Muscle of arm (tissue), 14 donors: ENCODE measurements around the gene ABCB11. TPM values are rescaled to one million over a fixed set of nuclear protein-coding genes. Genes with fewer than 3 reads are reported as not detected.
"Not testable (repeated sequence)": the region's sequence is repeated elsewhere in the genome, so short reads cannot be mapped to it uniquely, and the experiment has no call there.

Source experiments
- DNase-seq: peaks from one replicate; pipeline ENCODE4 v3.0.0-alpha.2; 2013
- long read RNA-seq, 11 donors: transcript quantifications; one replicate each; lab custom pipeline, GENCODE V29; 2026
- polyA plus RNA-seq, 12 donors: library from polyadenylated mRNA; unstranded; fragments of 120-200 nt; gene quantifications; one replicate each; pipeline ENCODE4 v1.2.1, GENCODE V29; 2013; ENCODE audit not compliant: insufficient read length in 12 of 12

The ABCB11 gene
- under 1 TPM in 6 of 12 donors, not detected in 6; 0.04 to 0.44 (median 0.12) TPM for polyA plus RNA-seq
- long read RNA-seq, donor 1 = 0 reads
- long read RNA-seq, donor 2 = 0 reads
- long read RNA-seq, donor 3 = 0 reads
- long read RNA-seq, donor 4 = 0 reads
- long read RNA-seq, donor 5 = 0 reads
- long read RNA-seq, donor 6 = 0 reads
- long read RNA-seq, donor 7 = 0 reads
- long read RNA-seq, donor 8 = 0 reads
- long read RNA-seq, donor 9 = 0 reads
- long read RNA-seq, donor 10 = 0 reads
- long read RNA-seq, donor 11 = 0 reads

DNA sequence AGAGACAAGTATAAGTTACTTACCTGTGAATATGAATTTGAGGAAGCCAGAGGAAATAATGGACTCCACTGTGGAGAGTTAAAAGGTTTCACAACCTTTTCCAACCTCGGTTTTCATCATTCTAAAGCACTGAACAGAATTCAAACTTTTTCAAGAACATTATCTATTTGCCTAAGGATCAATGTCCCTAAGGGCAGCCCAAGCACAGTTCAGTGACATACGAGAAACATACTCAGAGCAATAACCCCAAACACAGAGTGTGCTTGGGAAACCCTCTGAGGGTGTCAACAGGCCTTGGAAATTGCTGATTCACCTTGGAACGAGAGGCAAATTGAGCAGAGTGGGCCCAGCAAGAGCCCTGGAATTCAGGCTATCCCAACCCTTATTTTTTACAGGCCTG, at the start of gene ABCB11:
ABCB11 (minus strand) TSS at position 123 of the 400 bp plus-strand sequence. CDS start 13,199 bp downstream, outside the sequence.
- DNase-seq = no peak

DNA sequence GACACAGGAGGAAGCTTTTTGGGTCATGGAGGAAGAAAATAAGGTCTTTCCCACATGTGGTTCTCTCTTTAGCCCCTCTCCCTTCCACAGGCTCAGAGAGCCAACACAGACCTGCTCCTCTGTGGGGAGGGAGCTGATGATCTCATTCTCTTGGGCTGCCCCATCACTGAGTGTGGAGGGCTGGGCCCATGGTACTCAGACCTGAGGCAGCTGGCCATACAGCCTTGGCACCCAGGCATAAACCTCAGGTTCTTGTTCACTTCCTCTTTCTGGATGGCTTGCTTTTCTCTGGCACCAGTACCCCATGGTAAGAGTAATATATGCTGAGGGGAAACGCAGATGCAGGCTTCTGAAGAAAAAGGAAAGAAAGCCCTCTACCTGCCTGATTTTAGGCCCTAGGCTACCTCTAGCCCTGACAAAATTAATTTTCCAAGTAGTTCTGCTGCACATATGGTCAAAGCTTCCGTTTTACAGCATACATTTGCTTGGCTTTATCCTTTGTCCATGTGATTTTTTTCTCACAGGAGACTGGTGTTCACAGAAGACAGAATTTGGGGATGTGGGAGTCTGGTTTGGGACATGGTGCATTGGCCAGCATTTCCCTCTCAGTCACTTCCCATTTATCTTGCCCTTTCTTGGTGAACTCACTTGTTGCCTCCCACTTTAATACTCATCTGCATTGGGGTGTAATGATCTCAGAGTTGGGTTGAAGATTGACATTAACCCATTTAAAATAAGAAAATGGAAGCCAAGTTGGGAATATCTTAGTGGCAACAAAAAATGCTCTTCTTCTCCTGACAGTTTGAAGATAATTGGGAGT, 49.3 kb upstream of the ABCB11 start:
- no peak for DNase-seq

DNA sequence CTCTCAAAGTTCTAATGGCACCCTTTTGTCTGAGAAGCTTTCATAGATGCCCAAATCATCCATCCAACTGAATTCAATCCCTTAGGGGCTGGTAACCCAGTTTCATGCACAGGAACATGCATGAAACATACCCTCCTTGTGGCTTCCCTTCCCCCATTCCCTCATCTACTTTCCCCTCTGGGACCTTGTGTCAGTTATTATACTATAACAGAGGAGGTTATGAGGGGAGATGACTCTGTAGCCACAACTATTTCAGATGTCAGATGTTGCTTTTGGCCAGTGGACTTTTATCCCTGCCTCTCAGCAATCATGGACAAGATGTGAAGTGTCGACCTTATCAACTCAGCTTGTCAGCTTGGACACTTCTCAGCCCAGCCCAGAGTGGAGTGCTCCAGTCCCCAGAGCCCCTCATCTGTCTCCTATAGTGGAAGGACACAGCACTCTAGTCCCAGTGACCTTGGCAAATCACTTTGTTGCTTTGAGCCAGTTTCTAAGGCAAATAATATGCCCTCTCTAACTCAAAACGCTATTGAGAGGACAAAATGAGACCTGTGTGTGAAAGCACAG, 46.6 kb upstream of the ABCB11 start:
- no peak for DNase-seq

DNA sequence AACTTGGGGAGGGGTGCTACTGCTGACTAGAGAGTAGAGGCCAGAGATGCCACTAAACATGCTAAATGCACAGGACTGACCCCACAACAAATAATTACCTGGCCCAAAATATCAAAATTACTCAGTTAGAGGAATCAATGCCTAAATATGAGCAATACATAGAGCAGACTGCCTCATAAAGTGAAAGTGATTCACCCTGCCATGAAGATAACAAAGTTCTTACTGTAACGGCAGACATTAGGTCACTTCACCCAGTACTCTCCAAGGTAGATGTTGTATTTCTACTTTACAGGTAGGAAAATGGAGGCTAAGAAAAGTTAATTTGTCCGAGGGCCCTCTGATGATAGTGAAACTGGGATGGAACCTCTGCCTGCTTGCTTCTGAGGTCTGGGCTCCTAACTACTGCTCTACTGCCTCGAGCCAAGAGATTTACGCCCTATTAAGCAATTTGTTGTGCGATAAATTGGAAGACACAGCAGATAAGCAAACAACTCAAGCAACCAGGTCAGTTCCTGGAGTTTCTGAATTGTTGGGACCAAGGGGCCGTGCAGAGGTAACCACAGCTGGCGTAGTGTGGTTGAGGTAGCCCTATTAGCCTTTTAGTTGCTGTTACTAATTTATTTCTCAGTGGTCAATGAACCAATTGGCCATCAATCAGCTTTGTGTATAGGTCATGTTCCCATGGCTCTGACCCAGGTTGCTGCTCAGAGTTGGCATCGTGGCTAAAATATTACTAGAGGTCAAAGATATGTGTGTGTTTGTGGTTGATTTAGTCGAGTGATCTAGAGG, 43.0 kb upstream of the ABCB11 start:
- no peak for DNase-seq

DNA sequence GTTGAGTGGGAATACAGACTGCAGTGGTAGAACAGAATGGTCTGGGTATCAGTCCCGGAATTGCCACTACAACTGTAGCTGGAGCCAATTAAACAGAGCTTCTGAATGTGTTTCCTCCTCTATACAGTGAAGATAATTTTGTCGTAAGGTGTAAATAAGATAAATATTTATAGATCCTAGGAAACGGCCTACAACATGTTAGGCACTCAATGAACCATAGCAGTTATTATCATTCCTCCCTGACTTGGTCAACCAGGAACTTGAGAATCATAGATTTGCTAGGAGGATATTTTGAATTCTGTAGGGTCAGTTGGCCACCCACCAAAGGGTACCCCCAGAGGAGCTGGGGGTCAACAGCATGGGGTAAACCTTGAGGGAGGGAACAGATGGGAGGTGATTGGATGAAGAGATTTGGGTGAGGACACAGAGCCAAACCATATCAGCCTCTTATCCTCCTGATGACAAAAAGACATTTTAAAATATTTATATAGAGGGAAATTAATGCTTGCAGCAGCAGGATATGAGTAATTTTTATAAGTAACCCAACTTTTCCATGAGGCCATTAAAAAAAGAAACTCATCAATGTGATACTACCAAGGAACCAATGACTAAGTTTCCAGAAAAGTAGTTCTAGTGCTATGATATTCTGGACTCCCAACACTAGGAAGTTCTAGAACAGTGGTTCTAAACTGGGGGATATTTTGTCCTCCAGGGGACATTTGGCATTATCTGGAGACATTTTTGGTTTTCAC, 42.3 kb upstream of the ABCB11 start:
- DNase-seq = no peak

DNA sequence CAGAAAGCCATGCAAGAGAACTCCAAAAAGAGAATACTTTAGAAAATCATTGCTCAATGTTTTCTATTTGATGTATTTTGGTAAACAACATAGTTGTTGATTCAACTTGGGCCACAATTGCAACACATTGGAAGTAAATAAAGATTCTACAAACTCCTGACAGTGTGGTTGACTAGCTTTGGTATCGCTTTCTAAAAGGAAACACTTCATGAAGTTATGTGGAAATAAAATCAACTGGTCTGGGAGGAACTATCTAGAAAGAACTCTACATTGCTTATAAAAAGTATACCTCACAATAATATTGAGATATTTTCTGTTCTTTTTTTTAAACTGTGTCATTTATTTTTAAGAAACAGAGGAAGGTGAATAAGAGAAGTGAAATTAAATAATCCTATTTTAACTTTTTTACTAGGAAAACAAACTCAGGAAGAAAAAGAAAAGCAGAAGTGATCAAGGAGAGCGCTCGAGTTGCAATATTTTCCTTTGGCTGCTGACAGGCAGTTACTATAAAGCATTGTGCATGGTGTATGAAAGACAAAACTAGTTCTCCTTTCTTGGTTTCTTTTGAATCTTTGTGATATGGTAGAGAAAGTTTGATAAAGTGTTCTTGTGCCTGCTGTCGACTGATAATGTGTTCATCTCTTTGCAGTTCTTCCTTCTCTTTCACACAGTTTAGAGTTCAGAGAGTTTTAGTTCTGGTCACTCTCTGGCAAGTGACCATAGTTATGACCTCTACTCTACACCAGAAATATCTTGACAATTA, 41.2 kb upstream of the ABCB11 start:
- no peak for DNase-seq

DNA sequence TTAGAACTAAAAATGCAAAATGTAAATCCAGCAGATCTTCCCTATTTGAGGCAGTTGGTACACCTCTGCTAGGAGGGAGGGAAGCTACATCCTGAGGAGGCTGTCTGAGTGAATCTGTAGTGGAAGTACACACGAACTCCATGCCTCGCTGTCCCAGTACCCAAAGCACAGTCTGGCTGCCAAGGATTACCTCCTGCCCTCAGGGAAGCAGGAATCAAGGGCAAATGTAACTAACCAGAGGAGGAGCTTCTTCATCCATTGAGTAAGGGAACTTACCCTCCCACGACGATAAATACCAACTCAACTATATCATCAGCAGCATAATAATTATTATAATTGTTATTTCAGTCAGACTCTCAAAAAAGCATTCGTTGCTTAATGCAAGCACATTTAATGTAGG, 40.3 kb upstream of the ABCB11 start:
- DNase-seq = no peak

DNA sequence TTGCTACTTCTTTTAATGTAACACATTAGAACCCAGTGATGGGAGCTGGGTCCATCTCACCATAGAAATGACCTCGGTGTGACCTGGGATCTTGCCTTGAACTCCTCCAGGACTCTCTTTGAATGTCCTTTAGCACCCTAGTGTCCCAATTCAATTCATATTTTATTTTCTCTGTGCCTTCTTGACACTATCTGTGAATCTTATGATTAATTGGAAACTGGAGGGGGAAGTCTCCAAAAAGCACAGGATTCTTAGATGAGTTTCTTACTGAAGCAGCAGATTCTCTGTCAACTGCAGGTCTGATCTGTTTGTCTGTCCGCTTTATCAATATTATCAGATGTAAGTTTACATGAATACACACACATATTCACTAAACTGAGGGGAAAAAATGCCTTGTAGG, 38.7 kb upstream of the ABCB11 start:
- DNase-seq = no peak

DNA sequence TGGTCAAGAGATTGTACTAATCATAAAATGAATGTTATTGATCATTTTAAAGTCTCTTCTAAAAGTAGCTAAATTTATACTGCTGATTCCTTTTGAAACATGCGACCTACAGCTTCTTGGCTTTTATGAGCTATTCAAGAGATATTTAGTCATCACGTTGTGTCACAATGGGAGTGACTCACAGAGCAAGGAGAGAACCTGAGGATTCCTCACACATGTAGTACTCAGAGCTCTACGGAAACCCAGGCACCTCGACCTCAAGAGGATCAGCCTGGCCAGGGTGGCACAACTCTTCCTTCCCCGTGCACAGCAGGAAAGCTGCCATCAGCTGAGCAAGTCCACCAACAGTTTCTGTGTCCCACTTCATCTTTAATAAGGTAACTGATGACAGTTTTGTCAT, 38.2 kb upstream of the ABCB11 start, which contains the start of gene DHRS9:
DHRS9 (plus strand) TSS at position 223 of the 400 bp plus-strand sequence. CDS start 12,019 bp downstream, outside the sequence.
- DNase-seq = no peak

DNA sequence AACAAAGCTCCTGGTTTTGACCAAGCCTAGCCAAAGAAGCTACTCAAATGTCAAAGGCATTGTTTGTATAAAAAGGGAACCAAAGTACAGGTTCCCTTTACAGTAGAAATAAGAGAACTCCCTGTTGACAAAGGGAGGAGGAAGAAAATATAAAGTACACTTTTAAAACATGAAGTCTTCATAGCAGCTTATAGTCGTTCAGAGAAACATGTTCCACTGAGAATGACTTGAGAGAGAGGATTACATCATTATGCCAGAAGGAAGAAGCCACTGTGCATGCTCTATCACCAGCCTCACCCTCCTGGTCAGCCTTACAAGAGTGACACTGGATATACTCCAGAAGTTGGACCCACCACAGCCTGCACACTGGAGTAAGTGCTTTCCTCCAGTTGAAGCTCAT, 35.8 kb upstream of the ABCB11 start:
- DNase-seq = no peak

DNA sequence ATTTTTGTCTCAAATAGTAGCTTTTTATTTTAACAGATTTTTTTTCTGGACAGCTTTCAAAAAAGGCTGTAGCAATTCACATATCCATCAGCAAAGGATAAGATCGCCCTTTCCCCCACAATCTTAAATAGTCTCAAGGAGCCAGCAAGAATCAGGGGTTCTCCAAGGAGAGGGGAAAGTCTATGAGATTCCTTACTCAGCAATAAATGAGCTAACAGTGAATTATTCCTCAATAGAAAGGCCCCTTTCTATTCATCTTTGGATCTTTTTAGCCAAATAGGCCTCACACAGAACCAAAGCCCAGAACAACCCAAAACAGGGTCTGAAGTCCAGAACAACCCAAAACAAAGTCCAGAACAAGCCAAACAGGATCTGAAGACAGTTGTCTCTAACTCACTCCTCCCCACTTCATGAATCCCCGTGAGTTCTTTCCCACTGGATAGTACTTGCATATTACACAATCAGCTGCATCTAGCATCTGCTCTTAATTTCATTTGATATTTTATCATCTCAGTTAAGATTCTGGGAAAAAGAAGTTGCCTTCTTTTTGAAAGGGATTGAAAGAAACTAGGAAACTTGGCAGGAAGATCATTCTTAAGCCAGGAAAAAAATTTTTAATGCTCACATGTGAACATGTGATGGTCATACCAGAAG, 34.9 kb upstream of the ABCB11 start:
- DNase-seq = no peak

DNA sequence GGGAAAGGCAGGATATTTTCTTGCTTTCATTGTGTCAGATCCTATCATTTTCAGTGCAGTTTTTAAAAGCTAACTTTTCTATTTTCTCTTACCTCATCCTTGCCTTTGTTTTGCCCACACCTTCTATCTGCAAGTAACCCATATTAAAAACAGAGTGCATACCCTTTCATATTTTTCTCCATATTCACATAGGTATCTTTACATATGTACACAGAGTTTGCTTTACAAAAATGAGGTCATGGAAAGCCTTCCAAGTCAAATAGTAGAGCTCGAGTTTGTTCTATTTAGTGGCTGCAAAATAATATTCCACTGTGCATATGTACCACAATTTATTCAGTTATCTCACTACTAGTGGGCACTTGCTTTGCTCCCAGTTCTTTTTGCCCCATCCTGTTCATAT, 34.3 kb upstream of the ABCB11 start:
- DNase-seq = no peak

DNA sequence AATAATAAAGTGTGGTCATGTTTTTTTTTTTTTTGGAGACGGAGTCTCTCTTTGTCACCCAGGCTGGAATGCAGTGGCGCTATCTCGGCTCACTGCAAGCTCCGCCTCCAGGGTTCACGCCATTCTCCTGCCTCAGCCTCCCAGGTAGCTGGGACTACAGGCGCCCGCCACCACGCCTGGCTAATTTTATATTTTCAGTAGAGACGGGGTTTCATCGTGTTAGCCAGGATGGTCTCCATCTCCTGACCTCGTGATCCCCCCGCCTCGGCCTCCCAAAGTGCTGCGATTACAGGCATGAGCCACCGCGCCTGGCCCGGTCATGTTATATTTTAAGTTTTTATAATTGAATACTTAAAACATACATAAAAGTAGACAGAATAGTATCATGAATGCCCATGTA, 33.1 kb upstream of the ABCB11 start:
- DNase-seq = not testable (repeated sequence)

DNA sequence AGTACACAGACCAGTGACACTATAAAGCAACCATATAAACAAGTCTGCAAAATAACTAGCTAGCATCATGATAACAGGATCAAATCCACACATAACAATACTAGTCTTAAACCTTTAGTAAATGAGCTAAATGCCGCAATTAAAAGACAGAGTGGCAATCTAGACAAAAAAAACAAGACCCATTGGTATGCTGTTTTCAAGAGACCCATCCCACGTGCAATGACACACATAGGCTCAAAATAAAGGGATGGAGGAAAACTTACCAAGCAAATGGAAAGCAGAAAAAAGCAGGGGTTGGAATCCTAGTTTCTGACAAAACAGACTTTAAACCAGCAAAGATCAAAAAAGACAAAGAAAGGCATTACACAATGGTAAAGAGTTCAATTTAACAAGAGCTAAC, 23.5 kb upstream of the ABCB11 start:
- not testable (repeated sequence) for DNase-seq

DNA sequence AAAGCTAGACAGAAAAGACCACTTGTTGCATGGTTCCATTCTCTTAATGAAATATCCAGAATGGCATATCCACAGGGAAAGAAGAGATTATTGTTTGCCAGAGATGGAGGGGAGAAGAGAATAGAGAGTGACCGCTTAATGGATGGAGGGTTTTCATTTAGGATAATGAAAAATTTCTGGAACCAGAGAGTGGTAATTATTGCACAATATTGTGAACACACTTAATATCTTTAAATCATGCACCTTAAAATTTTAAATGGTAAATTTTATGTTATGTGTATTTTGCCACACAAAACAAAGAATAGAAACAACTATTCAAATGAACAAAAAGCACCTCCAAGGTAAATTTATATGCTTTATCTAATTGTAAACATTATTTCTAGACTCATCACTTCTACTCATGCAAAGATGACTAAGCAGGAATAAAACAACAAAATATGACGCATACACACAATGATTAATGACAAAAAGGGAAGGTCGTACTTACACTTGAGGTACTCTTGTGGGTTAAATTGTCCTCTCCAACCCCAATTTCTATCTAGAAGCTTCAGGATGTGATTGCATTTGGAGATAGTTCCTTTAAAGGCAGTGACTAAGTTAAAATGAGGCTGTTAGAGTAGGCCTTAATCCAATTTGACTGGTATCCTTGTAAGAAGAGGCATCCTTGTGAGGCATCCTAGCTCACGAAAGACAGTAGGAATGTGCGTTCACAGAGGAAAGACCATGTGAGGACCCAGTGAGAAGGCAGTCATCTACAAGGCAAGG, 19.5 kb upstream of the ABCB11 start:
- DNase-seq = no peak

DNA sequence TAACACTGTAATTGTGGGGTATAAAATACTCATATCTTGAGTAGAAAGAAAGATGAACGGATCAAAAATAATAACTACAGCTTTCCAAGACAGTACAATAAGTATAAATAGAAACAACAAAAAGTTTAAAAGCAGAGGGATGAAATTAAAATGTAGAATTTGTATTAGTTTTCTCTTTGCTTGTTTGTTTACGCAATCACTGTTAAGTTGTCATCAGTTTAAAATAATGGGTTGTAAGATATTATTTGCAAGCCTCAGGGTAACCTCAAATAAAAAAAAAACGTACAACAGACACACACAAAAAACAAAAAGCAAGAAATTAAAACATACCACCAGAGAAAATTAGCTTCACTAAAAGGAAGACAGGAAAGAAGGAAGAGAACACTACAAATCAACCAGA, 18.0 kb upstream of the ABCB11 start:
- no peak for DNase-seq

DNA sequence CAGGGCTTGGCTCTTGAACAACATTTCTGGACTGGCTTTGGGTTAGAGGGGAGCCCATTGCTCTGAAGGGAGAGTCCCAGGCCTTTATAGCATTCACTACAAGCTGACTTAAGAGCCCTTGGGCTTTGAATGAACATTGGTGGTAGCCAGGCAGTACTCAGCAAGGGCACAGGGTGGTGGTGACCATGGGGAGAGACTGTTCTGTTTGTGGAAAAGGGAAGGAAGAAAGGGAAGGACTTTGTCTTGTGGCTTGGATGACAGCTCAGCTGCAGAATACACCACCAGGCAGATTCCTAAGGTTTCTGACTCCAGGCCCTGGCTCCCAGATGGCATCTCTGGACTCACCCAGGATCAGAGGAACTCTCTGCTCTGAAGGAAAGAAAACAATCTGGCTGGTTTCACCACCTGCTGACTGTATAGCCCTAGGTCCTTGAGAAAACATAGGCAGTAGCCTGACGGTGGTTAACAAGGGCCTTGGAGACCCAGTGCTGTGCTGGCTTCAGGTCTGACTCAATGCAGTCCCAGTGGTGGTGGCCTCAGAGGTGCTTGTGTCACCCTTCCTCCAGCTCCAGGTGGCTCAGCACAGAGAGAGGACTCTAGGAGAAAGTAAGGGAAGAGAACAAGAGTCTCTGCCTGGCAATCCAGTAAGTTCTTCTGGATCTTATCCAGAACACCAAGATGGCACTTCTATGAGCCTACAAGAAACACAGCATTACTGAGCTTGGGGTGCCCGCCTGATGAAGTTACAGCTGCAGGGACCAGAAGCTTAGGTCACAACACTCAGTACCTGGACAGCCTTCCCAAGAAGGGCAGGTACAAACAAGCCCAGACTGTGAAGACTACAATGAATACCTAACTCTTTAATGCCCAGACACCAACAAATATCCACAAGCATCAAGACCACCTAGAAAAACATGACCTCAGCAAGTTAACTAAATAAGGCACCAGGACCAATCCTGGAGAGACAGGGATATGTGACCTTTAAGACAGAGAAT, 16.4 kb upstream of the ABCB11 start:
- DNase-seq = no peak
